HepG2 (cell line): ENCODE measurements around the gene CTDSPL2. TPM values are rescaled to one million over a fixed set of nuclear protein-coding genes. Genes with fewer than 3 reads are reported as not detected.

Source experiments
- ATAC-seq: fragments of 200-7000 bp; cut with Tn5 transposase; 3 replicates; pipeline ENCODE4 v1.9.1; 2020; ENCODE audit warnings: mild to moderate bottlenecking, moderate library complexity
- BruUV-seq: library from RNA; stranded (reverse); fragments of 400-500 nt; replicated peaks from 2 replicates; lab custom pipeline; 2021; lab: Mats Ljungman, UMichigan
- CTCF ChIA-PET: fragments of 300-600 bp; formaldehyde crosslinking; extraction: SDS; loops from one replicate; lab custom pipeline; 2021; ENCODE audit warnings: low total read pairs, inconsistent platforms, low intra/inter-chr PET ratio; lab: Yijun Ruan, JAX
- POLR2A ChIA-PET: fragments of 350-600 bp; sonication (Branson Sonifier 250); formaldehyde crosslinking; loops from one replicate; lab custom pipeline; 2020; ENCODE audit warnings: antibody characterized with exemption, inconsistent platforms; lab: Yijun Ruan, JAX
- DNase-seq: peaks from one replicate; pipeline ENCODE4 v3.0.0-alpha.2; 2015; ENCODE audit warnings: low spot score
- FAIRE-seq: peaks from 3 replicates; lab custom pipeline; 2011; peaks lifted over from hg19 to GRCh38; lab: Jason Lieb, UNC
- H2AFZ ChIP-seq: one replicate; pipeline ENCODE4 v1.6.1; 2011; ENCODE audit warnings: low read length, inconsistent platforms
- H3K27ac ChIP-seq: fragments of 300-600 bp; 3 replicates; pipeline ENCODE4 v1.8.0; 2011; ENCODE audit warnings: mixed run types, mild to moderate bottlenecking, mixed read lengths, low read length, inconsistent platforms; ENCODE audit not compliant: insufficient read depth; ENCODE audit errors: extremely low read length
- H3K27me3 ChIP-seq, 2 experiments: fragments of 200-600 bp in 1 of 2; 2 replicates in 1 of 2; 3 replicates in 1 of 2; pipeline versions ENCODE4 v1.6.0 to v1.8.0; 2011; ENCODE audit warnings: low read length in 2 of 2, mild to moderate bottlenecking in 2 of 2, moderate library complexity in 2 of 2, inconsistent platforms in 1 of 2; ENCODE audit not compliant: insufficient read depth in 2 of 2, control insufficient read depth in 1 of 2
- H3K36me3 ChIP-seq, 2 experiments: fragments of 200-600 bp in 1 of 2; replicated peaks in 1 of 2; 2 replicates in 1 of 2; 3 replicates in 1 of 2; pipeline versions ENCODE4 v1.5.1 to v1.8.0; 2011; ENCODE audit warnings: low read length in 2 of 2, inconsistent platforms in 1 of 2; ENCODE audit not compliant: insufficient read depth in 2 of 2, control insufficient read depth in 1 of 2
- H3K4me1 ChIP-seq: 2 replicates; pipeline ENCODE4 v1.5.1; 2012; ENCODE audit warnings: low read length, inconsistent platforms; ENCODE audit not compliant: insufficient read depth
- H3K4me2 ChIP-seq: 2 replicates; pipeline ENCODE4 v1.6.0; 2011; ENCODE audit warnings: low read depth, low read length, inconsistent platforms
- H3K4me3 ChIP-seq, 3 experiments: fragments of 200-600 bp in 1 of 3; sonication (generic), shearing (Covaris generic) in 1 of 3; replicated peaks in 1 of 3; 2 replicates each; pipeline ENCODE4 v1.5.1; 2011 to 2016; ENCODE audit warnings: low read length in 3 of 3, inconsistent platforms in 2 of 3, low read depth in 2 of 3, mild to moderate bottlenecking in 2 of 3, control low read depth in 1 of 3, mixed read lengths in 1 of 3; ENCODE audit not compliant: insufficient read depth in 1 of 3
- H3K79me2 ChIP-seq: one replicate; pipeline ENCODE4 v1.6.1; 2011; ENCODE audit warnings: low read length, inconsistent platforms; ENCODE audit not compliant: insufficient read depth
- H3K9ac ChIP-seq: 2 replicates; pipeline ENCODE4 v1.6.0; 2011; ENCODE audit warnings: mild to moderate bottlenecking, low read depth, low read length, inconsistent platforms; ENCODE audit not compliant: insufficient read depth
- H3K9me3 ChIP-seq: 2 replicates; pipeline ENCODE4 v1.5.1; 2012; ENCODE audit warnings: mild to moderate bottlenecking, low read length
- H4K20me1 ChIP-seq: 2 replicates; pipeline ENCODE4 v1.6.0; 2011; ENCODE audit warnings: inconsistent platforms, mild to moderate bottlenecking, low read length, moderate library complexity; ENCODE audit not compliant: insufficient read depth
- HIVEP1 ChIP-seq: sonication (generic); formaldehyde crosslinking; IDR thresholded peaks from 2 replicates; pipeline ENCODE4 v1.4.0; 2020; ENCODE audit warnings: mild to moderate bottlenecking, missing genetic modification reagents
- JARID2 ChIP-seq: sonication (generic); formaldehyde crosslinking; IDR thresholded peaks from 2 replicates; pipeline ENCODE4 v1.8.1; 2023; ENCODE audit warnings: missing genetic modification reagents, inconsistent platforms; ENCODE audit not compliant: insufficient replicate concordance
- RARA ChIP-seq: IDR thresholded peaks from 2 replicates; pipeline ENCODE4 v1.6.1; 2016; ENCODE audit warnings: missing genetic modification reagents, missing compliant biosample characterization
- ZNF18 ChIP-seq: sonication (generic); formaldehyde crosslinking; IDR thresholded peaks from 2 replicates; pipeline ENCODE4 v1.8.0; 2022; ENCODE audit warnings: mild to moderate bottlenecking, missing genetic modification reagents; ENCODE audit not compliant: insufficient replicate concordance
- ZNF234 ChIP-seq: sonication (generic); formaldehyde crosslinking; conservative IDR thresholded peaks from 2 replicates; pipeline ENCODE4 v1.5.1; 2020; ENCODE audit warnings: mild to moderate bottlenecking, missing genetic modification reagents
- ZNF503 ChIP-seq: sonication (generic); formaldehyde crosslinking; IDR thresholded peaks from 2 replicates; pipeline ENCODE4 v1.4.0; 2020; ENCODE audit warnings: missing genetic modification reagents
- ZNF589 ChIP-seq: sonication (generic); formaldehyde crosslinking; conservative IDR thresholded peaks from 2 replicates; pipeline ENCODE4 v1.8.0; 2022; ENCODE audit warnings: mild to moderate bottlenecking, moderate library complexity, missing genetic modification reagents
- in situ Hi-C: cut with HindIII; loops from 2 replicates; pipeline ENCODE4 v1.10.0; 2017; ENCODE audit warnings: low pct_unique_long_range_greater_than_20kb; ENCODE audit not compliant: extremely low pct_ligation_motif_present
- intact Hi-C: fragments of 100-400 bp; cut with micrococcal nuclease; formaldehyde crosslinking; loops from one replicate; pipeline ENCODE4 v1.10.0; 2022; ENCODE audit not compliant: unreplicated experiment
- polyA plus RNA-seq, 8 experiments: library from polyadenylated mRNA; depleted of rRNA in 3 of 8; stranded (reverse) in 7 of 8; unstranded in 1 of 8; fragments of >200 nt; fragmentation: Illumina TruSeq in 4 of 8; extraction: Trizol in 4 of 8; gene quantifications; 2 replicates each; pipeline versions ENCODE4 v1.2.1 to v1.2.3, GENCODE V29; 2011 to 2016; ENCODE audit warnings: low read depth in 4 of 8, missing spikeins in 1 of 8, mixed read lengths in 1 of 8; ENCODE audit not compliant: insufficient read depth in 1 of 8
- total RNA-seq, 5 experiments: library from RNA; depleted of rRNA; stranded (reverse); fragments of >200 nt; fragmentation: Illumina TruSeq; extraction: Trizol; gene quantifications; 2 replicates each; pipeline ENCODE4 v1.2.3, GENCODE V29; 2016; ENCODE audit warnings: low read depth in 1 of 5

CTDSPL2 gene
- total and polyA plus RNA-seq, 2 of the 13 experiments (the other 11 are each of a cell fraction or from before 2014, with no cell fraction given): 37.4 to 56.2 TPM

GRCh38 chr15:44516436-44516835 lies 89.0 kb downstream of the CTDSPL2 start:
- TF ChIP-seq ZNF18 (CRISPR knock-in tag) (no peak), HIVEP1 (CRISPR knock-in tag) (no peak), RARA (no peak), ZNF503 (CRISPR knock-in tag) (no peak), ZNF589 (CRISPR knock-in tag) (no peak), ZNF234 (CRISPR knock-in tag) (no peak), JARID2 (CRISPR knock-in tag) (no peak)
- peaks cover 8 to 42% of the 10 kb centered on the region in 2 experiments; a peak in 4 of 5 replicates for H3K36me3 ChIP-seq
- ChIA-PET CTCF (no interaction called here), POLR2A (interaction anchor here (0.5 kb wide), 1 partner anchor 30 kb away, joined by 3 read pairs; no protein-coding TSS in a partner anchor)
- H3K27ac ChIP-seq: no peak overlapping the region
- FAIRE-seq (no peak), ATAC-seq (no peak), DNase-seq (no peak)
- no peak overlapping the region for H3K9ac ChIP-seq
- no peaks in the 10 kb centered on the region for H3K27me3 ChIP-seq
- in situ Hi-C loops: loop anchor here (25.0 kb wide), 1 partner anchor 629 kb away; no protein-coding TSS in a partner anchor
- no peaks in the 10 kb centered on the region for H3K79me2 ChIP-seq
- no peak overlapping the region for H3K4me3 ChIP-seq
- H3K9me3 ChIP-seq: no peaks in the 10 kb centered on the region
- no peaks in the 10 kb centered on the region for H4K20me1 ChIP-seq
- H2AFZ ChIP-seq: no peak overlapping the region
- intact Hi-C loops: no loop called here
- H3K4me2 ChIP-seq: no peak overlapping the region
- no TSS peak for BruUV-seq
- no peaks in the 10 kb centered on the region for H3K4me1 ChIP-seq
